Measurements from ENCODE around the gene OPN1SW. TPM values are rescaled to one million over a fixed set of nuclear protein-coding genes. Genes with fewer than 3 reads are reported as not detected.

OPN1SW gene
- total RNA-seq, 1 donor from 2014 or later = not detected

DNA sequence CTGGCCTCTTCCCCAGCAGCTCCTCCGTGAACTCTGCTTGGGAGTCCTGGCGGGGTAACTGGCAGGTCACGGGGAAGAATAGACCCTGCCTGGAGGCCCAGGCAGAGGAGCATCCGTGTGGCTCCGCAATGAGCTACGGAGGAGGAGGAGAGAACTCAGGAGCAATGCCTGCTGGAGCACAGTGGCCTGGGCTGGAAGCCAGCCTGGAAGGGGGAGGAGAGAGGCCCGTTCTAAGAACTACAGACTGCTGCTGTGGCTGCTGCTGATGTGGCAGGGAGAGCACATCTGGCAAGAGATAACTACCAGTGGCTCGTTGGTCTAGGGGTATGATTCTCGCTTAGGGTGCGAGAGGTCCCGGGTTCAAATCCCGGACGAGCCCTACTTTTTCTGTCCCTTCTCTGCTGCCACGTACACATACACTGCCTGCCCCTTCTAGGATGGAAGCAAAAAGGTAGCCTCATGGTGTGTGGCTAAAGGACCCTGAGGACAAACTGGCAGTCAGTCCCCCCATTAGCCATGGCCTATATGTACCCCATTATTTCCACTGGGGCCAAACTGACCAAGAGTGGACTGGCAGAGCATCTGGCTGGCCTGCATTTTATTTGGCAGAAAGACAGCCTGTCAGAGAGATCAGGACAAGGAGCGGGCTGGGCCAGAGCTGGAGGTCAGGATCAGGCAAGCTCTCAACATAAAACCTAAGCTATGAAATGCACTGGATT is 7.7 kb upstream of the OPN1SW start:
- no peaks in the 10 kb centered on the region for H3K36me3 ChIP-seq (ENCODE audit: control insufficient read depth in 3 of 3, insufficient read depth in 3 of 3, low read length in 3 of 3)
- no peak overlapping the region for H3K9ac ChIP-seq (ENCODE audit: low read depth in 1 of 3, low read length in 3 of 3)
- no peak overlapping the region for H3K27ac ChIP-seq (ENCODE audit: low read depth, low read length)
- H3K27me3 ChIP-seq (ENCODE audit: control insufficient read depth in 3 of 3, insufficient read depth in 3 of 3, low read length in 3 of 3) = no peaks in the 10 kb centered on the region
- peaks cover 0 to 11% (median 9%) of the 10 kb centered on the region in 3 donors for H3K4me1 ChIP-seq (ENCODE audit: control insufficient read depth in 3 of 3, insufficient read depth in 3 of 3, low read length in 3 of 3)
- no peaks in the 10 kb centered on the region for H3K9me3 ChIP-seq (ENCODE audit: control insufficient read depth in 3 of 3, low read length in 3 of 3)
- no peak overlapping the region for H3K4me3 ChIP-seq (ENCODE audit: low read length in 3 of 3)

DNA sequence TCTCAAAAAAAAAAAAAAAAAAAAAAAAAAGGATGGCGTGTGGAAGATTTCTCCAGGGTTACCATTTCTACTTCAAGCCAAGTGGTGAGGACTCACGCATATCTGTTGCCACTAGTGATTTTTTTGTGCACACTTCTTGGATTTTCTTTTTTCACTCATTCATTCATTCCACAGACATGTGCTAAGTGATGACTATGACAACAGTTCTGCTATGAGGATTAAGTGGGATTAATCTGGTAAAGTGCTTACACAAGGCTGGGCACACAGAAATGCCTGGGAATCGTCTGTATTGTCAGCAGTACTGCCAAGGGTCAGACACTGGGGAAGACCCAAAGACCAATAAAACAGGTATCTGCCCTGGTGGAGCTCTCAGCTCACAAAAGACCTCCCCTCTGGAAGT is 6.3 kb upstream of the OPN1SW start:
- Histone ChIP-seq H3K9me3 (ENCODE audit: control insufficient read depth in 3 of 3, low read length in 3 of 3) (no peaks in the 10 kb centered on the region), H3K36me3 (ENCODE audit: control insufficient read depth in 3 of 3, insufficient read depth in 3 of 3, low read length in 3 of 3) (no peaks in the 10 kb centered on the region), H3K4me1 (ENCODE audit: control insufficient read depth in 3 of 3, insufficient read depth in 3 of 3, low read length in 3 of 3) (peaks cover 0 to 11% (median 9%) of the 10 kb centered on the region in 3 donors), H3K27ac (ENCODE audit: low read depth, low read length) (no peak overlapping the region), H3K27me3 (ENCODE audit: control insufficient read depth in 3 of 3, insufficient read depth in 3 of 3, low read length in 3 of 3) (no peaks in the 10 kb centered on the region), H3K4me3 (ENCODE audit: low read length in 3 of 3) (no peak overlapping the region), H3K9ac (ENCODE audit: low read depth in 1 of 3, low read length in 3 of 3) (no peak overlapping the region)

DNA sequence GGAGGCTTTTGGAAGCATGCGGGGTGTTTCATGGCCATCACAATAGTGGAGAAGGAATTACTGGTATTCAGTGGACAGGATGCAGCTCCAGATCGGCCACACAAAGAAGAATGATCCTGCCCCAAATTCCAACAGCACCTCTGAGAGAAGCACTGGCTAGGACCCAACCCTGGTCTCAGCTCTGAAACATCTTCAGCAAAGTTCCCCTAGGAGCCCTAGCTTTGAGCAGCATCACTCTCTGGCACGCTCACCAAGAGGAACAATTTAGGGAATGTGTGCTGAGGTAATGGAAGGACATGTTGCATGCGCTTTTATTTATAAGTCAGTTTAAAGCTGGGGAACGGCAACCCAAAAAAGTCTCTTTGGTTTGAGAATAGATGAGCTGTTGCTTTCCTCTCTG is 5.5 kb upstream of the OPN1SW start:
- H3K9ac ChIP-seq (ENCODE audit: low read depth in 1 of 3, low read length in 3 of 3) = no peak overlapping the region
- no peak overlapping the region for H3K4me3 ChIP-seq (ENCODE audit: low read length in 3 of 3)
- H3K27ac ChIP-seq (ENCODE audit: low read depth, low read length) = no peak overlapping the region

DNA sequence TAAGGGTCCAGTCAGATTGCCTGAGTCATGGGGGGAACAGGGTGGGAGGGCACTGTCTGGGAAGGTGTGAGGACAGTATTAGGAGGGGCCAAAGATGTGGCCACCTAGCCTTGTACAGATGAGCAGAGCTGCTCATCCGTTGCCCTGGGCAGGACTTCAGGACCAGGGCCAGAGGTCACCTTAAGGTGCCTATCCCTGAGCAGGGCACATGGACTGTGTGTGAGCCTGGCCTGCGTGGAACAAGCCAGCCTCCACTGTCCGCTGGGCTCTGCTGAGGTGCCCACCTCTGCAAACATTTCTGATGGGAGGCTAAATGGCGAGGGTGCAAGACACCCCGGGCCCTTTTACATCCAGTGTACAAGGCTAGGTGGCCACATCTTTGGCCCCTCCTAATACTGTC is 3.4 kb upstream of the OPN1SW start:
- H3K9ac ChIP-seq (ENCODE audit: low read depth in 1 of 3, low read length in 3 of 3) = no peak overlapping the region
- peaks cover 0 to 15% (median 14%) of the 10 kb centered on the region in 3 donors for H3K4me1 ChIP-seq (ENCODE audit: control insufficient read depth in 3 of 3, insufficient read depth in 3 of 3, low read length in 3 of 3)
- H3K27ac ChIP-seq (ENCODE audit: low read depth, low read length) = no peak overlapping the region
- no peak overlapping the region for H3K4me3 ChIP-seq (ENCODE audit: low read length in 3 of 3)
- H3K27me3 ChIP-seq (ENCODE audit: control insufficient read depth in 3 of 3, insufficient read depth in 3 of 3, low read length in 3 of 3) = no peaks in the 10 kb centered on the region
- H3K9me3 ChIP-seq (ENCODE audit: control insufficient read depth in 3 of 3, low read length in 3 of 3) = no peaks in the 10 kb centered on the region
- peaks cover 0 to 4% (median 0%) of the 10 kb centered on the region in 3 donors for H3K36me3 ChIP-seq (ENCODE audit: control insufficient read depth in 3 of 3, insufficient read depth in 3 of 3, low read length in 3 of 3)

More for the DNA sequence above, 5.5 kb upstream of the OPN1SW start:
- Histone ChIP-seq H3K36me3 (ENCODE audit: control insufficient read depth in 3 of 3, insufficient read depth in 3 of 3, low read length in 3 of 3) (no peaks in the 10 kb centered on the region), H3K9me3 (ENCODE audit: control insufficient read depth in 3 of 3, low read length in 3 of 3) (no peaks in the 10 kb centered on the region), H3K27me3 (ENCODE audit: control insufficient read depth in 3 of 3, insufficient read depth in 3 of 3, low read length in 3 of 3) (no peaks in the 10 kb centered on the region), H3K4me1 (ENCODE audit: control insufficient read depth in 3 of 3, insufficient read depth in 3 of 3, low read length in 3 of 3) (peaks cover 0 to 11% (median 9%) of the 10 kb centered on the region in 3 donors)

DNA sequence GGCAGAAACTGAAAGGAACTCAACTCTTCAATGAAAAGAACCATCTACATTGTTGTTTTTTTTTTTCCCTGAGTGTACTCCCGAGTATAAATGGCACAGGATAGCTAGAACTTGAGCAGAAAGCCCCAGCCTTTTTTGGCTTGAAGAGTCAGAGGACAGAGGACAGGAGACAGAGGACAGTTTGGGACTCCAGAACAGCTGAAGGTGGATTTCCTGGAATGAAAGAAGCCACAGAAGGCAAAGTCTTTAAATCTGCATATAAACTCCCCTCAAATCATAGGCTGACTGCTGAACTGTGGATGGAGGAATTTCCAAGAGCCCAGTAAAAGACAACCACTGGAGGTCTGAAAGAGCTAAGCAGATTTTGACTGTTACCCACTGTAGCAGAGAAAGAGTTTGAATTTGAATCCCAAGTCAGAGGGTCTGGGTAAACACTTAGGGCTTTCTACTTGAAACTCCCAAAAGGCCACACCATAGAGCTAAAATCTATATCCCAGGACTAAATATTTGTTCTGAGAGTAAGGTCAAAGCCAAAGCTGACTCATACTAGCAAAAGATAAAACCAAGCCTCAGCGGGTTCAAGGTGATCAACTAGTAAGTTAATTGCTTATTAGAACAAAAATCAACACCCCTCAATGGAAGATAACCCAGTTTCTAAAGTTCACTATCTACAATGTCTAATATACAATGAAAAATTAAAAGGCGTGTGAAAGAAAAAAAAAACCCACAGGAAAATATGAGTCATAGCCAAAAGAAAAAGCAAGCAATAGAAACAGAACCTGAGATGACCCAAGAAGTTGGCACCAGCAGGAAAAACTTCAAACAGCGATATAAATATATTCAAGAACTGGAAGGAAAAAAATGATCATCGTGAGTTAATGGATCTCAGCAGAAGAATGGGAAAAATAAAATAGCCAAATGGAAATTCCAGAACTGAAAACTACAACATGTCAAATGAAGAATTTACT is 1.8 kb upstream of the OPN1SW start:
- peaks cover 0 to 11% (median 6%) of the 10 kb centered on the region in 3 donors for H3K4me1 ChIP-seq (ENCODE audit: control insufficient read depth in 3 of 3, insufficient read depth in 3 of 3, low read length in 3 of 3)
- no peak overlapping the region for H3K9ac ChIP-seq (ENCODE audit: low read depth in 1 of 3, low read length in 3 of 3)
- no peak overlapping the region for H3K27ac ChIP-seq (ENCODE audit: low read depth, low read length)
- H3K27me3 ChIP-seq (ENCODE audit: control insufficient read depth in 3 of 3, insufficient read depth in 3 of 3, low read length in 3 of 3) = no peaks in the 10 kb centered on the region
- peaks cover 2 to 10% (median 3%) of the 10 kb centered on the region in 3 donors for H3K36me3 ChIP-seq (ENCODE audit: control insufficient read depth in 3 of 3, insufficient read depth in 3 of 3, low read length in 3 of 3)
- no peaks in the 10 kb centered on the region for H3K9me3 ChIP-seq (ENCODE audit: control insufficient read depth in 3 of 3, low read length in 3 of 3)
- no peak overlapping the region for H3K4me3 ChIP-seq (ENCODE audit: low read length in 3 of 3)

DNA sequence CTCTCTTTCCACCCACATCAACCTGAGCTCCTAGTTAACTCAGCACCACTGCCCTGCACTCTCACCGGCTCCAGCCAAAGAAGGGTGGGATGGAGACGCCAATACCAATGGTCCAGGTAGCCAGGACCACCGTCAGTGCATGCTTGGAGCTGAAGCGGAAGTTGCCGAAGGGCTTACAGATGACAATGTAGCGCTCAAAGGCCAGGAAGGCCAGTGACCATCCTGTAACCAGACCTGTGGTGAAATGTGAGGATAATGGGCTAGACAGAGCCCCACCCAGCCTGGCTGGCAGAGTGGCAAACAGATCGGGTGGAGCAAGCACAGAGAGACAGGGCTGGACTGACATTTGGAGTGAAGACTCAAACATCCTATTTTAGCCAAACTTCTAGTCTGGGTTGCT is 673 bp downstream of the OPN1SW start:
- Histone ChIP-seq H3K36me3 (ENCODE audit: control insufficient read depth in 3 of 3, insufficient read depth in 3 of 3, low read length in 3 of 3) (peaks cover 2 to 16% (median 15%) of the 10 kb centered on the region in 3 donors), H3K4me3 (ENCODE audit: low read length in 3 of 3) (no peak overlapping the region), H3K27me3 (ENCODE audit: control insufficient read depth in 3 of 3, insufficient read depth in 3 of 3, low read length in 3 of 3) (no peaks in the 10 kb centered on the region), H3K9ac (ENCODE audit: low read depth in 1 of 3, low read length in 3 of 3) (no peak overlapping the region), H3K4me1 (ENCODE audit: control insufficient read depth in 3 of 3, insufficient read depth in 3 of 3, low read length in 3 of 3) (peaks cover 0 to 6% (median 3%) of the 10 kb centered on the region in 3 donors), H3K27ac (ENCODE audit: low read depth, low read length) (no peak overlapping the region), H3K9me3 (ENCODE audit: control insufficient read depth in 3 of 3, low read length in 3 of 3) (no peaks in the 10 kb centered on the region)

DNA sequence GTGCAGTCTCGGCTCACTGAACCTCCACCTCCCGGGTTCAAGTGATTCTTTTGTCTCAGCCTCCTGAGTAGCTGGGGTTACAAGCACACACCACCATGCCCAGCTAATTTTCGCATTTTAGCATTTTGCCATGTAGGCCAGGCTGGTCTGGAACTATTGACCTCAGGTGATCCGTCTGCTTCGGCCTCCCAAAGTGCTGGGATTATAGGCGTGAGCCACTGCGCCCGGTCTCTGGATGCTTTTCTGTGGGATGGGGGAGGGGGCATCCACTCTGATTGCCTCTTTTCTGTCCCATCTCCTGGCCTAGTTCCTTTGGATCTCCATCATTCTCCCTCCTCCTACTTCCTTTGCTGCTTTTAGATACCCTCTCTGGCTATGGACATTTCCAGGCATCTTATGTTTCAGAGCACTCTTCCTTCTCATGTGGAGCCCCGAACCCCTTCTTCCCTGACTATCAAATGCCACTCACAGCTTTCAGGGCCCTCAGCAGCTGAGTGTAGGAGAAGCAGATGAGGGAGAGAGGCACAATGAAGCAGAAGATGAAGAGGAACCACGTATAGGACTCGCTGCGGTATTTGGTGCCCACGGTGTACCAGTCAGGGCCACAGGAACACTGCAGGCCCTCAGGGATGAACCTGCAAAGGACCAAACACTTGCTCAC is 1.4 kb downstream of the OPN1SW start:
- H3K27ac ChIP-seq (ENCODE audit: low read depth, low read length) = no peak overlapping the region
- H3K36me3 ChIP-seq (ENCODE audit: control insufficient read depth in 3 of 3, insufficient read depth in 3 of 3, low read length in 3 of 3) = peaks cover 2 to 22% (median 19%) of the 10 kb centered on the region in 3 donors
- peaks cover 0 to 6% (median 3%) of the 10 kb centered on the region in 3 donors for H3K4me1 ChIP-seq (ENCODE audit: control insufficient read depth in 3 of 3, insufficient read depth in 3 of 3, low read length in 3 of 3)

DNA sequence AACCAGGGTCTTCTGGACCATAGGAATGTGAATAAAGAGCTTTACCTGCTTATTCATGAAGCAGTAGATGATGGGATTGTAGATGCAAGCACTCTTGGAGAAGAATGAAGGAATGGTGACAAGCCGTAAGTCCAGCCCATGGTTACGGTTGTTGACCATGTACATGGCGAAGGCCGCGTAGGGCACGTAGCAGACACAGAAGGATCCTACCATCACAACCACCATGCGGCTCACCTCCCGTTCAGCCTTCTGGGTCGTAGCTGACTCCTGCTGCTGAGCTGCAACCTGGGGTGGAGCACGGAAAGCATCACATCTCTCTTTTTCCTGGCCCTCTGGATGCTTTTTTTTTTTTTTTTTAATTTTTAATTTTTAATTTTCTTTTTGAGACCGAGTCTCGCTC is 2.0 kb downstream of the OPN1SW start:
- H3K4me1 ChIP-seq (ENCODE audit: control insufficient read depth in 3 of 3, insufficient read depth in 3 of 3, low read length in 3 of 3) = peaks cover 0 to 6% (median 3%) of the 10 kb centered on the region in 3 donors
- H3K36me3 ChIP-seq (ENCODE audit: control insufficient read depth in 3 of 3, insufficient read depth in 3 of 3, low read length in 3 of 3) = peaks cover 6 to 26% (median 24%) of the 10 kb centered on the region in 3 donors

More for the DNA sequence above, 1.4 kb downstream of the OPN1SW start:
- H3K4me3 ChIP-seq (ENCODE audit: low read length in 3 of 3) = no peak overlapping the region
- no peaks in the 10 kb centered on the region for H3K27me3 ChIP-seq (ENCODE audit: control insufficient read depth in 3 of 3, insufficient read depth in 3 of 3, low read length in 3 of 3)
- no peak overlapping the region for H3K9ac ChIP-seq (ENCODE audit: low read depth in 1 of 3, low read length in 3 of 3)
- H3K9me3 ChIP-seq (ENCODE audit: control insufficient read depth in 3 of 3, low read length in 3 of 3) = no peaks in the 10 kb centered on the region

DNA sequence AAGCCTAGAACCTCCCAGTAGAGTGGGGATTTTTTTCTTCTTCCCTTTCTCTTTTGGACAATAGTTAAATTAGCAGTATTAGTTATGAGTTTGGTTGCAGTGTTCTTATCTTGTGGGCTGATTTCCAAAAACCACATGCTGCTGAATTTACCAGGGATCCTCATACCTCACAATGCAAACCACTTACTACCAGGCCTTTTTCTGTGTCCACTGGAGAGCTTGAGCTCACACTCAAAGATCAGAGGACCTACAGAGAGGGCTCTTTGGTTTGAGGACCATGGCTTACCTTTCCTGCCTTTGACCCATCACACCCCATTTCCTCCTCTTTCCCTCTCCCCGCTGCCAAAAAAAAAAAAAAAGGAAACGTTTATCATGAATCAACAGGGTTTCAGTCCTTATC is 5.4 kb downstream of the OPN1SW start:
- Histone ChIP-seq H3K9me3 (ENCODE audit: control insufficient read depth in 3 of 3, low read length in 3 of 3) (no peaks in the 10 kb centered on the region), H3K27me3 (ENCODE audit: control insufficient read depth in 3 of 3, insufficient read depth in 3 of 3, low read length in 3 of 3) (no peaks in the 10 kb centered on the region), H3K4me3 (ENCODE audit: low read length in 3 of 3) (no peak overlapping the region), H3K36me3 (ENCODE audit: control insufficient read depth in 3 of 3, insufficient read depth in 3 of 3, low read length in 3 of 3) (peaks cover 6 to 31% (median 26%) of the 10 kb centered on the region in 3 donors), H3K27ac (ENCODE audit: low read depth, low read length) (no peak overlapping the region), H3K4me1 (ENCODE audit: control insufficient read depth in 3 of 3, insufficient read depth in 3 of 3, low read length in 3 of 3) (peaks cover 0 to 11% (median 8%) of the 10 kb centered on the region in 3 donors), H3K9ac (ENCODE audit: low read depth in 1 of 3, low read length in 3 of 3) (no peak overlapping the region)

More for the DNA sequence above, 2.0 kb downstream of the OPN1SW start:
- no peaks in the 10 kb centered on the region for H3K9me3 ChIP-seq (ENCODE audit: control insufficient read depth in 3 of 3, low read length in 3 of 3)
- H3K27ac ChIP-seq (ENCODE audit: low read depth, low read length) = no peak overlapping the region
- H3K9ac ChIP-seq (ENCODE audit: low read depth in 1 of 3, low read length in 3 of 3) = no peak overlapping the region
- no peaks in the 10 kb centered on the region for H3K27me3 ChIP-seq (ENCODE audit: control insufficient read depth in 3 of 3, insufficient read depth in 3 of 3, low read length in 3 of 3)
- H3K4me3 ChIP-seq (ENCODE audit: low read length in 3 of 3) = no peak overlapping the region

Data from skeletal muscle tissue (tissue), 4 donors.